GM19467 (cell line): Measurements from ENCODE around the gene OGT.
A peak's percentile ranks its signal among the peaks of the same experiment; 100 is the strongest.
"Not testable (repeated sequence)": the region's sequence is repeated elsewhere in the genome, so short reads cannot be mapped to it uniquely, and the experiment has no call there.

Experiments
- ATAC-seq: cut with Tn5 transposase; IDR thresholded peaks from one replicate; pipeline ENCODE4 v1.9.1; 2021; ENCODE audit warnings: mild to moderate bottlenecking, moderate library complexity; ENCODE audit not compliant: unreplicated experiment

Gene OGT

DNA sequence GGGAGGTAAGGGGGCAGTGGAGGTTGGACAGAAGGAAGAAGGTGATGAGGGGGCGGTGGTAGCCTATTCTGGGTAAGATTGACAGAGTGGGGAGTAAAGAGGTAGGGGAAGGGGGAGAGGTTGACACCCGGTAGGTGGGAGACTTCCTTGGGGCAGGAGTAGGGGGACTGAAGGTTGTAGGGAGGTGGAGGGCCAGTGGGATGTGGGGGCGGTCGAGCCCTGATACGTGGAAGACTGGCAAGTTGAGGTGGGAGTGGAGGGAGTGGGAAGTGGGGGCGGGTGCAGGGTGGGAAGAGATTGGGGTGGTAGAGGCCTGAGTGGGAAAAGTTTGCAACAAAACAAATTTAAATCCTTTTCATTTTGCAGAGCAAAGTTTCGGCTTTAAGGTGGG, 47.1 kb downstream of the OGT start:
- ATAC-seq: no peak

DNA sequence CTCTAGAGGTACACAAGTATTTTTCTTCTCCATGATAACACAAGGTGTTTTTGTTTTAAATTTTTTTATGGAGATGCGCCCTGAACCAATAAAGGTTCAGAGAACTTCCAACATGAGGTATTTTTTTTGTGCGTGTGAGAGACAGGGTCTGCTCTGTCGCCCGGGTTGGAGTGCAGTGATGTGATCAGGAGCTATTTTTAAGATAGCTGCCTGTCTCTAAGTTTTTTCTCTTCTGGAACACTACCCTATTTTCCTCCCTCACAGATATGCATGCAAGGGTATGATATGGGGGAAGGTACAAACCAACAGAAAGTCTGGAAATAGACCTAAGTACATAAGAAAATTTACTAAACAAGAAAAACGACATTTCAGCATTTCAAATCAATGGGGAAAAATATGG, 48.3 kb downstream of the OGT start:
- no peak for ATAC-seq

DNA sequence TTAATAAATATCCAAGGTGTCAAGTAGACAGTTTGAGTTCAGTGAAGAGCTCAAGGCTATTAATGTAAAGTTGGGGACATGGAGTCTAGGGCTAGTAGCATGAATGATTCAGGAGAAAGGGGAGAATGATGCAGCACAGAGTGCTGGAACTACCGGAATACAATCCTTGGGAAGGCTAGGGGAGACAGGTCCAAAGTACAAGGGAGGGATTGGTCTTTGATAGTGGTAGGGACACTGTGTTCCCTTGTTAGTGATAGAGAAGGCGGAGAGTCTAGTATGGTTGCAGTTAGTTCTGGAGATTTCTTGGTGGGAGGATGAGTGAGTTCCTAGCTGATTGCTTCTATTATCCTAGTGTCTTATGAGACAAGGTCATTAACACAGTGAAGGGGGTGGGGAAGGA, 54.0 kb downstream of the OGT start:
- ATAC-seq: no peak

DNA sequence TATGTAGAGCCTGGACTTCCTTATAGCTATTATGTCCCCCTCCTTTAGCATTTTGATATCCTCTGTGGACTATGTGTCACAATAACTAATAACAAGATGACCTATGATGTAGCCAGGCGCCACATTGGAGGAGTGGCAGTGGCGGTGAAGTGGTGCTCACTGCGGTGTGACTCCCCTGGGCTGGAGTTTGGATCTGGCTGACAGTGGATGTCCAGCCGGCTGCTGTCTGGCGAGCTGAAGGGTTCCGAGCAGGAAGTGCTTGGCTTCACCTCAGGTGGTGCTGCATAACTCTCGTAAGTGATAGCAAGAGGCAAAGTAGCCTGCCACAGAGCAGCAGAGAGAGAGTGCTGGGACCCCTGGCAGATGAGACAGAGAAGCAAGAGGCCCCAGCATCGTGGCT, 60.3 kb downstream of the OGT start:
- ATAC-seq: not testable (repeated sequence)

DNA sequence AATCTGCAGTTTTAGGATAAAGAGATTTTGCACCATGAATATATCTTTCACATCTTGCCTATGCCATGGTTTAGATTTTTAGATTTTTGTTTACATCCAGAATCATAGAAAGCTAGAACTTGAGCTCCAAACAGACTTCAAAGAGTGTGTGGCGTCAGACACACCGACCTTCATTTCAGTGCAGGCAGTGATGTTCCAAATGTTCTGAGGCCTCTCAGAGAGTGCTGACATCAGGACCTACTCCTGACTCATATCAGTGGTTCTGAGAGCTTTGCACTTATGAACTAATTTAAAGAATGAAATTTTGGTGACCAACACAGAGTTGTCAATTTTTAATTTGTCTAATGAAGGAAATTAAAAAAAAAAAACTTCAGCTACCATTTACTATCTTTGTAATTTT, 67.1 kb downstream of the OGT start:
- ATAC-seq: no peak

DNA sequence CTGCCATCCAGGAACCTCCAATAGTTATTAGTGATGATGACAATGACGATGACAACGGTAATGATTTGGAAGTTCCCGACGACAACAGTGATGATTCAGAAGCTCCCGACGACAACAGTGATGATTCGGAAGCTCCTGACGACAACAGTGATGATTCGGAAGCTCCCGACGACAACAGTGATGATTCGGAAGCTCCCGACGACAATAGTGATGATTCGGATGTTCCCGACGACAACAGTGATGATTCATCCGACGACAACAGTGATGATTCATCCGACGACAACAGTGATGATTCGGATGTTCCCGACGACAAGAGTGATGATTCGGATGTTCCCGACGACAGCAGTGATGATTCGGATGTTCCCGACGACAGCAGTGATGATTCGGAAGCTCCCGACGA, 70.7 kb downstream of the OGT start:
- ATAC-seq: no peak

DNA sequence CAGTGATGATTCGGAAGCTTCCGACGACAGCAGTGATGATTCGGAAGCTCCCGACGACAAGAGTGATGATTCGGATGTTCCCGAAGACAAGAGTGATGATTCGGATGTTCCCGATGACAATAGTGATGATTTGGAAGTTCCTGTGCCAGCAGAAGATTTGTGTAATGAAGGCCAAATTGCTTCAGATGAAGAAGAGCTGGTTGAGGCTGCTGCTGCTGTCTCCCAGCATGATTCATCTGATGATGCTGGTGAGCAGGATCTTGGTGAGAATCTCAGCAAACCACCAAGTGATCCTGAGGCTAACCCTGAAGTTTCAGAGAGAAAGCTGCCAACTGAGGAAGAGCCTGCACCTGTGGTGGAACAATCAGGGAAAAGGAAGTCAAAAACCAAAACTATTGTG, 71.2 kb downstream of the OGT start:
- no peak for ATAC-seq

DNA sequence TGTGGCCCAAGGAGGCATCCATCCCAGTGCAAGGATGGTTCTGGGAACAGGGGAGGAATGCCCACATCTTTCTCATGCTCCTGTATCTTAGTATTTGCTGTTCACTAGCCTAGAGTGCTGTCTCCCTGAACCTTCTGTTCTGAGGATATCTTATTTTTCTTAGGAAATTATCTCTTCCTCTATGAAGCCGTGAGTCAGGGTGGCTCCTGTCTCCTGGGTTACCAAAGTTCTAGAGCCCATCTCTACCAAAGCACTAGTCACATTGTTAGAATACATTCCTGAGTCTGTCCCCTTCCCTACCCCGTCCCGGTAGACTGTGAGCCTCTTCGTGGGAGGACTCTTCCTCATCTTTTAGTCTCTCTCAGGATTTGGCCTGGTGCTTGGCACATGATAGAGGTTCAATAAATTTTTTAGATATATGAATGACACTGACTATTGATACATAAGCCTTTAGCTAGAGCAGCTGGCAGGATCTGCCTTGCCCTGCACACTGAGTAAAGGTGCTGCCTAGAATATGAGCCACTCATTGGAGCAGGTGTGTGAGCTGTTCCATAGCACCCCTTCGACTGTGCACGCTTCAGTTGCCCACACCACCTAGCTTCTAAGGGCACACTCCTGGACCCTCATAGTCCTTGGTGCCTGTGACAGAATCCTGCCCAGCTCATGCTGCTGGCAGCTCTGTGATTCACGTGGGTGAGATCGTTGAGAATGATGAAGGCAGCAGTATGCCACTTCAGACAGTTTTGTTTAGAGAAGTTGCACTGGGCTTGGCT, 72.1 kb downstream of the OGT start:
- no peak for ATAC-seq

DNA sequence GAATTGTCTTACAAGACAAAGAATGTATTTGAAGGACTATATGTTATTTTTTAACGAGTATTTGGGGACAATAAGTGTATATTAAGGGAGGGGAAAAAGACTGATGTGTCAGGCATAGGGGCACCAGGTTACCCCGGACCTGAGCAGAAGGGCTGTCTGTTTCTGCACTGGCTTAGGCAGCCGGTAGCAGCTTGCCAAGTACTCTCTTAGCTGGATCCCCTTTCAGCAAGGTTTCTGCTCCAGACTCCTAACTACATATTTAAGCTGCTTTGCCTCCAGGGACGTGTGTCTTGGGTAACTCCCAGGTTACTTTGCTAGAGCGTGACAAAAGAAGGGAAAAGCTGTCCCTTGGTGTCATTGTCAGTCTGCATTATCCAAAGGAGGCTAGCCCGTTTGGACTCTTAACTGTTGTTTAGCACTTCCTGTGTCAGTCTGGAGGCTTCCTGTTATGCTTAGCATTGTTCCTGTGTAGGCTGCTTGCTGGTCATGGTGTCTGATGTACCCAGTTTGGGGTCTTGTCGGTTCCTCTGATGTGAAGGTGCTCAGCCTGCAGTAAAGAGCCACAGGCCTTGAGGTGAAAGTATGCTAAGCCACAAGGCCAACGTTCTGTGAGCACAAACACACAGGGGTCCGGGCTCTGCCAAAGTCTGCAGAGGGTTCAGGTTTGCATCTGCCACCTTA, 73.8 kb downstream of the OGT start:
- ATAC-seq: no peak

DNA sequence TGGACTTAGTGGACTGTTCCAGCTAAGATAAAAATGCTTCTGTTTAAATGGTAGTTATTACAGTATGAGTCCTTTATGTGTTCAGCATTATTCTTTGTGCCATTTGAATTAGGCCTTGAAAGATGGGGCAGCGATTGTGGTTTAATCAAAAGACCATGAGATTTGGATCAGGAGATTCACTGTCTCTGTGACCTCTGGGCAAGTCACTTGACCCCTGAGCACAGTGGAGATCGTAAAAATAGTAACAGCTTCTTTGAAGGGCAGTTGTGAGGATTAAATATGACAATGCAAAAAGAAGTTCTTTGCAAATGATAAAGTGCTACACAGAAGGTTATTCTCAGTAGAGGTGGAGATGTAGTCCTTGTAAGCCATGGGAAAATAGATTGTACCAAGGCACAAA, 74.6 kb downstream of the OGT start:
- no peak for ATAC-seq

DNA sequence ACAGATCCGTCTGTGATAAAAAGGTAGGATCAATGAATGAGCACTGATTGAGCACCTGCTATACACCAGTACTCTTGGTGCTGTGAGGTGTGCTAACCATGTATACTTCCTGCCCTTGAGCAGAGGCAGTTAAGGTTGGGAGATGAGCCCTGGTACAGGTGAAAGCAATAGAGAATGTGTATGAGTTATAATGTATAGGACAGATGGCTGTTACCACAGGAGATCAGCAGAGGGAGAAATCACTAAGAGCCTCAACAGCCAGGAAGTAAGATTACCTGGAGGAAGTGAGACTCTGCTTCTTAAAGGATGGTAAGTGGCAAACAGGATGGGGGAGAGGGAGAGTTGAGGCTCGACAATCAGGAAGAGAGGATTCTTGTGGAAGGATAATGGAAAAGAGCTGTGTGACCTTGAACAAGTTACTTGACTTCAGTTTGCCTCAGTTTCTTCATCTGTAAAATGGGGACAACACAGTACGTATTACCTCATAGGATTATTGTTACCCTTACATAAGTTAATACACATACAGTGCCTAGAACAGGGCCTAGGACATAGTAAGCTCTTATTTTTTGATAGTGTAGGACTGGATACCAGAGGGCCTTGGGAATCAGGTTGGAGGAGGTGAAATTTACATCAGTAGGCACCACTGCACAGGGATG, 76.3 kb downstream of the OGT start:
- ATAC-seq: no peak

DNA sequence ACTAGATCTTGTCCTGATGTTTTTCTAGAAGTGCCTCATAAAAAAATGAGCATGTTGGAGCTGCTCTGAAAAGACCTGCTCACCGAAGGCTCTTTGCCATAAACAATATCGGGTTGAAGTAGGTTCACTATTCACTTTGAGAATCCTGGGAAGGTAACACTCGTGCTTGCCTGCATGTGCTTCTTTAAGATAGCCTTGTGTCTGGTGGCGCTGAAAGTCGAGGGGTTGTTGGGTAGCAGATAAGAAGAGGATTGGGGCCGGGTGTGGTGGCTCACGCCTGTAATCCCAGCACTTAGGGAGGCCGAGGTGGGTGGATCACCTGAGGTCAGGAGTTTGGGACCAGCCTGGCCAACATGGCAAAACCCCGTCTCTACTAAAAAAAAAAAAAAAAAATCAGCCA, 78.8 kb downstream of the OGT start:
- ATAC-seq: not testable (repeated sequence)

DNA sequence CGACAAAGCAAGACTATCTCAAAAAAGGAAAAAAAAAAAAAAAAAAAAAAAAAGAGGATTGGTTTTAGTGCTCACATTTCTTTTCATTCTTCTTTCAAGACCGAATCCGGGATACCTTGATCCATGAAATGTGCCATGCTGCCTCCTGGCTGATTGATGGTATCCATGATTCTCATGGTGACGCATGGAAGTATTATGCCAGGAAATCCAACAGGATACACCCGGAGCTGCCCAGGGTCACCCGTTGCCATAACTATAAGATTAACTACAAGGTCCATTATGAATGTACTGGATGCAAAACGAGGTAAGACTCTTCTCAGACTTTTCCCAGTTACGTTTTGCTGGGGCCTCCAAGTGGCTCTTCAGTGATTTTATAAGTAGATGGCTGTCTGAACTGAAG, 79.4 kb downstream of the OGT start:
- ATAC-seq: no peak

DNA sequence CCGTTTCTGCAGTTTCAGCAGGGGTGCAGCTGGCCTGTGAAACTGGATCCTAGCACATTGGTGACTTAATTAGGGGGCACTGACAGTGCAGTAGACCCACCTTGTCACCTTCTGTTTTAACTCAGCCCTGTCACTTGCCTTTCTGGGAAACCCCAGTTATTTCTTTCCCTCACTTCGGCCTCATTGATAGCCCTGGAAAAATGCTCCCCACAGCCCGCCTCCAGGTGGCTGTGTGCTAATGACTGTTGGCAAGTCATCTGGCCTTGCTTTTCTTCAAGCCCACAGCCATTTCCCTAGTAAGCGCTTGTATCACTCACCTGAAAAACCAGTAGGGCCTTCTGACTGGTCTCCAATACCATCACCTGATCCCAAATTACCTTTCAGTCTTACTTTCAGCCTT, 82.2 kb downstream of the OGT start:
- no peak for ATAC-seq

DNA sequence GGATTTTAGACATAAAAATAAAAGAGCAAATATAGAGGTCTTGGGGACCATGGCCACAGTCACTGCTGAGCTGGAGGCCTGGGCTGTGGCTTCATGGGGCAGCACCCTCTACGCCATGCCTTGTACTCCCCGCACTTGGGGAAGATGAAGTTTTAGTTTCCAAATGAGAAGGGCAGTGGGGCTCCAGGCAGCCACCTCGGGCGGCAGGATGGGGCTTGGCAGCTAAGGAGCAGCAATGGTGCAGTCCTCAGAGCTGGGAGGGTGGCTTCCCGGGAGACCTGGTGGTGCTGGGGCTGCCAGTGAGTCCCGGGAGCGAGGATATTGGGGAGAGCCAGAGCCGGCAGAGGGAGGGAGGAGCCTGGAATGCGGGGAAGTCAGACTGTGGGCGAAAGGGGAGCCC, 83.0 kb downstream of the OGT start:
- no peak for ATAC-seq

DNA sequence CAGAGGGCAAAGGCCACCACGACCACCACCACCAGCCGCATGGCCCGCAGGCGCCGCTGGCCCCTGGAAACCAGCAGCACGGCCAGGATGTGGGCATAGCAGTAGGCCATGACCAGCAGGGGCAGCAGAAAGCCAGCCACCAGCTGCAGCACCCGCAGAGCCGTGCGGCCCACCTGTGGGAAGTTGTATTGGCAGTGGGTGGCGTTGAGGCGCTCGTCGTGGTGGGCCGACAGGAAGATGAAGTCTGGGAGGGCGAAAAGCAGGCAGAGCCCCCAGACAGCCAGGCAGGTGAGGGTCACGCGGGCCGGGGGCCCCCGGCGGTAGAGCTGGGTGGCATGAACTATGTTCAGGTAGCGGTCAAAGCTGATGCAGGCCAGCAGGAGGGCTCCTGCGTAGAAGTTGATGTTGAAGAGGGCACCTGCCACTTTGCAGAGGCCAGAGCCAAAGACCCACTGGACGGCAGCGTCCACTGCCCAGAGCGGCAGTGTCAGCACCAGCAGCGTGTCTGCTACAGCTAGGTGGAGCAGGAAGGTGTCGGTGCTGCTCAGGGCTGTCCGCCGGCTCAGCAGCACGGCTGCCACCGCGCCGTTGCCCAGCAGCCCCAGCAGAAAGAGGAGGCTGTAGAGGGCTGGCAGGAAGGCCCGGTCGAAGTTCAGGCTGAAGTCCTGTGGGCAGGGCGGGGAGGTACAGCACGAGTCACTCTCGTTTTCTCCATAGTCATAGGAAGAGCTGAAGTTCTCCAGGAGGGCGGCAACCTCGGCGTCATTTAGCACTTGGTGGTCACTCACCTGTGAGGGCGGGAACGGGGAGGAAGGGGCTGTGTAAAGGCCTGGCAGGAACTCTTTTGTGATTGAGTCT, 84.0 kb downstream of the OGT start:
- no peak for ATAC-seq

DNA sequence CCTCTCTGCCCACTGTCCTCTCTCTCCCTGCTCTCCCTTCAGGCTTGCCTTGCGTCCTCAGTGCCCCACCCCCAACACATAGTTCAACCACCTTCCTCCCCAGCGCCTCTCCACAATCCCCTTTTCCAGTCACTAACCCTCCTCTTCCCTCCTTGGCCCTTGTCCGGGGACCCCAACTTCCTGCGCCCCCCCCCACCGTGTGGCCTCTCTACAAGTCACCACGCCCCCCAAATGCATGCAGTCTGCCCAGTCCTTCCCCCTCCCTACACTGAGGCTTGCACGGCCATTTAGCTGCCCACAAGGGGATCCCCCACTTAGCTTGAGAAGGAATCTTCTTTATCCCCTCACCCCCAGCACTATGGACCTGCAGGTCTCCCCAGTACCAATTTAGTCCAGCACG, 84.8 kb downstream of the OGT start:
- no peak for ATAC-seq

DNA sequence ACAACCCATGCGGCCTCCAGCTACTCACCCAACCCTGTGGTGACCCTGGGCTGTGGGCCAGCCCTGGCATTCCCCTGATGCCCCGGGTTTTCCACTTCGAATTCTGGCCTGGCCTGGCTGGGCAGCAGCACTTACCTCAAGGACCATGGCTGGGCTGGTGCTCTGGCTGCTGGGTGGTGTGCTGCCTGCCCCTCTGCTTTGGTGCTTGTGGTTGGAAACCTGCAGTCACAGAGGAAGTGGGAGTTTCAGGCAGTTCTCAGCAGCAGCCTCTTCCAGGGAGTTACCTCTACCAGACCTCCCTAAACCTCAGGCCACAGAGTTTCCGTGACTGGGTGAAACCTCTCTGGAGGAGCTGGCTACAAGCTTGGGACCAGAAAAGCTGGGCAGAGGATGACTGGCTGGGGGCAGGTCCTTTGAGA, 85.4 kb downstream of the OGT start, which contains the start of gene CXCR3:
Gene CXCR3, minus strand, starts transcription at position 209 of the 419 bp plus-strand sequence. Its CDS starts 62 bp downstream, at position 147.
- ATAC-seq: peak; percentile 47

DNA sequence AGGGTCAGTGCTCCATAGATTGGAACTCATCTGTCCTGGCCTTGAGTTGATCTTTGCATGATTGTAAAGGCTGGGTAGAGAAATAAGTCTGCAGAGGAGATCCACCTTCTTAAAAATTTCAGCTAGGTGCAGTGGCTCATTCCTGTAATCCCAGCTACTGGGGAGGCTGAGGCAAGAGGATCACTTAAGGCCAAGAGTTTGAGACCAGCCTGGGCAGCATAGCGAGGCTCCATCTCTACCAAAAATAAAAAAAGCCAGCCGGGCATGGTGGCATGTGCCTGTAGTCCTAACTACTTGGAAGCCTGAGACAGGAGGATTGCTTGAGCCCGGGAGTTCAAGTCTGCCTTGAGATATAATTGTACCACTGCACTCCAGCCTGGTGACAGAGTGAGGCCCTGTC, 85.9 kb downstream of the OGT start:
- ATAC-seq: no peak

DNA sequence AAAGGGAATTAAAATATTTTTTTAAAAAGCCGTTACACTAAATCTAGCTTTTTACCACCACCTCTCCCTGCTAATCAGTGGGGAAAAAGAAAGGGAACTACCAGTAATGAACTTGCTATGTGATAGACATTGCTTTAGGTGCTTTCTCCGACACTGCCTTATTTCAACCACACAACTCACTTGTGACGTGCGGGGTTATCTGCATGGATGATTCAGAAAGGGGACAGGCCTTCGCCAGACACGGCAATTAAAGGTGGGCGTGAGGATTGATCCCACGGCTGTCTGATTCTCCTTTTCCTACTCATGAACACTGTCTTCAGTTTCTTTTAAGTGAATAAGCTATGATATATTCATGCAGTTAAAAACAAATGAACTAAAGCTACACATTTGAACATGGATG, 86.3 kb downstream of the OGT start:
- no peak for ATAC-seq

DNA sequence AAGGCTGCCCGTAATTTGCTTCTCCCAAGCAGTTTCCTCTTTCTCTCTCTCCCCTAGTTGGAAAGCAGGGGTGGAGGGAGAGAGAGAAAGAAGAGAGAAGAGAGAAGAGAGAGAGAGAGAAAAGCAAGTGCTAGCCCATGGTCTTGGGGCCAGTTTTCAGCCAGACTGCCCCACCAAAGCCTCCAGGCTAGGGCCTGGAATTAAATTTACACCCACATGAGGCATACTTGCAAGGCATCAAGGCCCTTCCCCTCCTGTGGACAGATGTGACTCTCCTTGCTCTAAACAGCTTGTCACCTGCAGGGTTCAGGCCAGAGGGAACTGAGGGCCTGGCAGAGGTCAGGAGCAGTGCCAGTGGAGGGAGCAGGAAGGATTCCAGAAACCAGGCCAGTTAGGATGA, 87.1 kb downstream of the OGT start:
- no peak for ATAC-seq
